GM19455 (cell line): ENCODE data around the gene ONECUT1.
"Not testable (repeated sequence)": the region's sequence is repeated elsewhere in the genome, so short reads cannot be mapped to it uniquely, and the experiment has no call there.

Source experiments
- ATAC-seq: cut with Tn5 transposase; IDR thresholded peaks from one replicate; pipeline ENCODE4 v1.9.1; 2021; ENCODE audit not compliant: unreplicated experiment

The ONECUT1 gene

GRCh38 chr15:52790169-52790708, at the start of gene ONECUT1:
ONECUT1 (minus strand) TSS chr15:52790336; CDS start chr15:52789884, 452 bp downstream.
- peak; percentile 82 for ATAC-seq

- ATAC-seq, result no peak
These were observed 44.2 kb upstream of the ONECUT1 start for GRCh38 chr15:52834379-52834778.

GRCh38 chr15:52824169-52824942, 34.2 kb upstream of the ONECUT1 start:
- not testable (repeated sequence) for ATAC-seq

GRCh38 chr15:52822475-52822874, 32.3 kb upstream of the ONECUT1 start:
- no peak for ATAC-seq

GRCh38 chr15:52819253-52819652, 29.1 kb upstream of the ONECUT1 start:
- ATAC-seq, result no peak

- ATAC-seq, result not testable (repeated sequence)
These were observed 25.8 kb upstream of the ONECUT1 start for GRCh38 chr15:52815899-52816298.

- ATAC-seq, result no peak
These were observed 18.9 kb upstream of the ONECUT1 start for GRCh38 chr15:52808996-52809395.

- no peak for ATAC-seq
These were observed 18.3 kb upstream of the ONECUT1 start for GRCh38 chr15:52808441-52808840.

GRCh38 chr15:52806284-52806655, 16.1 kb upstream of the ONECUT1 start:
- ATAC-seq, result no peak

GRCh38 chr15:52805351-52806283, 15.5 kb upstream of the ONECUT1 start:
- ATAC-seq, result no peak

GRCh38 chr15:52804526-52805081, 14.5 kb upstream of the ONECUT1 start:
- no peak for ATAC-seq

GRCh38 chr15:52803467-52804306, 13.6 kb upstream of the ONECUT1 start:
- ATAC-seq, result no peak

GRCh38 chr15:52803108-52803466, 13.0 kb upstream of the ONECUT1 start:
- ATAC-seq, result no peak

GRCh38 chr15:52802110-52802509, 12.0 kb upstream of the ONECUT1 start:
- ATAC-seq, result no peak

GRCh38 chr15:52801748-52802085, 11.6 kb upstream of the ONECUT1 start:
- ATAC-seq, result no peak

- no peak for ATAC-seq
These were observed 11.0 kb upstream of the ONECUT1 start for GRCh38 chr15:52800828-52801747.

GRCh38 chr15:52799145-52799811, 9.1 kb upstream of the ONECUT1 start:
- no peak for ATAC-seq

- ATAC-seq, result no peak
These were observed 8.5 kb upstream of the ONECUT1 start for GRCh38 chr15:52798529-52799101.
